GM20431 (cell line): ENCODE measurements around the gene RUFY1.
"Not testable (repeated sequence)": the region's sequence is repeated elsewhere in the genome, so short reads cannot be mapped to it uniquely, and the experiment has no call there.

Experiments
- in situ Hi-C: fragments of 300-500 bp; cut with MseI, MboI; formaldehyde crosslinking; loops from one replicate; pipeline ENCODE4 v1.15.0; 2020; ENCODE audit warnings: low sequenced_read_pairs; ENCODE audit not compliant: unreplicated experiment

The RUFY1 gene

GRCh38 chr5:179650245-179650644, 99.9 kb downstream of the RUFY1 start:
- in situ Hi-C loops: not testable (repeated sequence)

- in situ Hi-C loops: not testable (repeated sequence)
Observed at GRCh38 chr5:179653135-179653534, 102.8 kb downstream of the RUFY1 start.

GRCh38 chr5:179657302-179658178, 107.2 kb downstream of the RUFY1 start:
- in situ Hi-C loops: not testable (repeated sequence)

- in situ Hi-C loops: not testable (repeated sequence)
Observed at GRCh38 chr5:179658179-179658856, 108.0 kb downstream of the RUFY1 start.
